COLO829 (cell line): ENCODE data around the gene EEIG1.

Experiments
- DNase-seq: peaks from one replicate; pipeline ENCODE4 v3.0.0; 2012; ENCODE audit warnings: low spot score

EEIG1 gene

DNA sequence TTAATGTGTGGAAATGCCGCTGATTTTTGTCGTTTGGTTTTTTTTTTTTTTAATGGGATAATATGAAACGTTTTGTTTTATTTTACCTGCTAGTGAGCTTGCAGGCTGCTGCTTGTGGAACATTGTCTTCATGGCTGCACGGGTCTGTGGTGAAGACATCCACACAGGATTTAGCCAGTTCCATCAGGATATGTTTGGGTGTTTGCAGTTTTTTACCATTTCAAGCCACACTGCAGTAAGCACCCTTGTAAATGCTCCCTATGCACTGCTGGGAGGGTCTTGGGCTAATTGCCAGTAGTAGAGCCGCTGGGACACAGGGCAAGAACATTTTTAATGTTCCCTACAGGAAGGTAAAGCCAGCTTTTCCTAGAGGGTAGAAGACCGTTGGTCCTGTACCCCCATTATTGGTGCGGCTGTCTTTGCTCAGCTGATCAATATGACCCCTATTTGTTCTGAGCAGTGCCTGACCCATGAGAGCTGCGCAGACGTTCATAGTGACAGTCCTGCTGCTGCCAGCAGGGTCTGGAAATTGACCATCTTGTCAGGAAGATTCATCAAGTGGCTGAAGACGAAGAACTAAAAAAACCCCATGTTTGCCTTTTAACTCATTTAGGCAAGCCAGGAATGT lies 20.5 kb upstream of the EEIG1 start:
- no peak for DNase-seq

DNA sequence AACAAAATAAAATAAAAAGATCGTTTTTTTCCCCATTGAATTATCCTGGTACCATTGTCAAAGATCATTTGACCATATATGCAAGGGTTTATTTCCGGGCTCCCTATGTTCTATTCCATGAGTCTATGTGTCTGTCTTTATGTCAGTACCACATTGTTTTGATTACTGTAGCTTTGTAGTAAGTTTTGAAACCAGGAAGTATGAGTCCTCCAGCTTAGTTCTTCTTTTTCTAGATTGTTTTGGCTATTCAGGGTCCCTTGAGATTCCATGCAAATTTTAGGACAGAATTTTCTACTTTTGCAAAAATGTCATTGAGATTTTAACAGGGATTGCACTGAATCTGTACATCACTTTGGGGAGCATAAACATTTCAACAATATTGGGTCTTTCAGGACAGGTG lies 18.7 kb upstream of the EEIG1 start:
- no peak for DNase-seq

- no peak for DNase-seq
Measured at GRCh38 chr9:127993721-127994120, 12.9 kb upstream of the EEIG1 start.

DNA sequence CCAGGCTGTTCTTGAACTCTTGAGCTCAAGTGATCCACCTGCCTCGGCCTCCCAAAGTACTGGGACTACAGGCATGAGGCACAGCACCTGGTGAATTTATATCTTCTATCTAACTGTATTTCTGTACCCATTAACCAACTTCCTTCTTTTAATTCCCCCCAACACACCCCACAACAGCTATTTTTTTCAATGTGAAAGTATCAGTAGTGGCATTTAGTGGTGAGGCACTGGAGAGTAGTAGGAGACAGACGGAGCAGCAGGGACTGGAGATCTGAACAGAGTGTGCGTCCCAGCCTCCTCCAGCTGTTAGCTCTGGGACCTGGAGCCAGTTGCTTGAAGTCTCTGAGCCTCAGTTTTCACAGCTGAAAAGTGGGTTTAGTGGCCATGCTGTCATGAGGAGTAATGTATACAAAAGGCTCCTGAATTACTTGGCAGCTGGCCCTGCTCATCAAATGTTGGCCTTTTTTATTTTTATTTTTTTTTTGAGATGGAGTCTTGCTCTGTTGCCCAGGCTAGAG lies 11.0 kb upstream of the EEIG1 start:
- no peak for DNase-seq

GRCh38 chr9:127991017-127991756 lies 10.4 kb upstream of the EEIG1 start:
- no peak for DNase-seq

DNA sequence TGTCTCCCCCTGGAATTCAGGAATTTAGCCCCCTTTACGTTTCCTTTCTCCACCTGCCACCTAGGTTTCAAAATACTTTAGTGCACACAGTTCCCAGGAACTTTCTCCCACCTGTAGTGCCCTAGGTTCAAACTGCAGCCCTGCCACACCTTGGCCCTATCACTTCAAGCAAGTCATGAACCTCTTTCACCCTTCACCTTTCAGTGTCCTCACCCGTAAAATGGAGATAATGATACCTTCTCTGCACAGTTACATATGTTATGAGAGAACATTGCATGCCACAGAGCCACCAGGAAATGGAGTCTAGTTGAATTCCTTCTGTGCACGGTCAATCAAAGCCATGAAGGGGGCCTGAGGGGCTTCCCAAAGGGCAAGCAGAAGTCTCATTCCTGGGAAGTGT lies 9.8 kb upstream of the EEIG1 start:
- no peak for DNase-seq

GRCh38 chr9:127989094-127989493 lies 8.3 kb upstream of the EEIG1 start:
- DNase-seq: no peak

DNA sequence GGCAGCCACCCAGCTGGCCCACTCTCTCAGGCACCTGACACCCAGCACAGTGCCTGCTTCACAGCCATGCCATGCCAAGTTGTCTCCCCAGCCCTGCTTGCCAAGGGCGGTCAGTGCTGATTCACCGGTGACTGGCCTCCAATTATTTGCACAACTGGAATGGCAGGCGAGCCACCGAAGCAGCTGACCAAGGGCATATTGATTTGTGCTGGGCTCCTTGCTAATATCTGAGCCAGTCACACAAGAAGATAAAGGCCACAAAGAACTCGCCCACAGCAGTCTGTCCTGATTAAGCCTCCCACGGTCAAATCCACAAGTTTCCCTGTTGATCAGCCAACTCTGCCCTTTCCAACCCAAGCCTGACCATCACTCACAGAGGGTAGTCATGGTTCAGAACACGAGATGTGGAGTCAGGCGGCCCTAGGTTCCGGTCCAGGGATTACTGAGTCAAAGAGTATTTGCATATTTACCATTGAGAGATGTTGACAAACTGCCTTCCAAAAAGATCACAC lies 6.4 kb upstream of the EEIG1 start:
- no peak for DNase-seq

DNA sequence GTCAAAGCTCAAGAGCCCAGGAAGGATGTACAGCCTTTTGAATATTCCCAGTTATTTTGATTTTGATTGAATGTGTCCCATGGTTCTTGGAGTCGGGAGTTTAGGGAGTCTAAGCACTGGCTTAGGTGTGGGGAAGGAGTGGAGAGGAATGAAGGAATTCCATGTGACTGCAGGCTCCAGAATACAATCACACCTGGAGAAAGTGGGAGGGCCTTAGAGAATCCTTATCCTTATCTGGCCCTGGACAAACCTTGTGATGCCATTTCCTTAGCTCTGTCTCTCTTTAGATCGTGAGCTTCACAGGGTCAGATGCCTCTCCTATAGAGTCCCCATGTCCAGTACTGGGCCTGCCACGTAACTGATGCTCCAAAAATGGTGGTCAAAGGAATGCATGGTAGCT lies 4.2 kb upstream of the EEIG1 start:
- DNase-seq: no peak

DNA sequence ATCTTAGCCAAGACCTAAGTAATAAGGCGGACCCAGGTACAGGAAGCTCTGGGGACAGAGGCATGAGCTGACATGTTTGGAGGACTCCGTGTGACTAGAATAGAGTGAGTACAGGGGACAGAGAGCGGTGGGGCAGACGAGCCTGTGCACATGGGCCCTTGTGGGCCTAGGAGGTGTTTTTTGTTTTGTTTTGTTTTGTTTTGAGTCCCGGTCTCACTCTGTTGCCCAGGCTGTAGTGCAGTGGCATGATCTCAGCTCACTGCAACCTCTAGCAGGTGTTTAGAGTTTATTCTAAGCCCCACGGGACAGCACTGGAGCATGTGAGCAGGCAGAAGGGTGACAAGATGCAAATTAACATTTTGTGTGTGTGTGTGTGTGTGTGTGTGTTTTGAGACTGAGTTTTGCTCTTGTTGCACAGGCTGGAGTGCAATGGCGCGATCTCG lies 3.1 kb upstream of the EEIG1 start:
- DNase-seq: no peak

DNA sequence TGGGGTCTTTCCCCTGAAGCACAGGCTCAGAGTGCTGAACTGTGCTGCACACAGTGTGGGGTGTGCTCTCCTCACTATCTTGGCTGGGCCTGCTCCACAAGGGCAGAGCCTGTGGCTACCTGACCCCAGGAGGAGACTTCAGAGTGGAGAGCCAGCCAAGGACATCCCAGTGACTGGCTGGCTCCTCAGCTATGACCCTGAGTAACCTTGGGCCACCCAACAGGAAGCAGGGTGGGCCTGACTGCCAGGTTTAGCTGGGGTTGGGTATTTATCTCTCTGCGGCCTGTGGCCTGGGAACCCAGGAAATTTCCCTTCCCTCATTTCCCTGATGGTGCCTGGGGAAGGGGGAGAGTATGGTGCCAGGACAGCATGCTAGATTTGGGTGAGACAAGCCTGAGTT lies 2.1 kb upstream of the EEIG1 start:
- no peak for DNase-seq

- no peak for DNase-seq
Measured at GRCh38 chr9:127981559-127982121, 851 bp upstream of the EEIG1 start.

GRCh38 chr9:127980060-127980705 lies 606 bp downstream of the EEIG1 start:
- DNase-seq: no peak

- DNase-seq: no peak
Measured at GRCh38 chr9:127979333-127980059, 1.3 kb downstream of the EEIG1 start.

GRCh38 chr9:127979015-127979332 lies 1.8 kb downstream of the EEIG1 start:
- DNase-seq: no peak

DNA sequence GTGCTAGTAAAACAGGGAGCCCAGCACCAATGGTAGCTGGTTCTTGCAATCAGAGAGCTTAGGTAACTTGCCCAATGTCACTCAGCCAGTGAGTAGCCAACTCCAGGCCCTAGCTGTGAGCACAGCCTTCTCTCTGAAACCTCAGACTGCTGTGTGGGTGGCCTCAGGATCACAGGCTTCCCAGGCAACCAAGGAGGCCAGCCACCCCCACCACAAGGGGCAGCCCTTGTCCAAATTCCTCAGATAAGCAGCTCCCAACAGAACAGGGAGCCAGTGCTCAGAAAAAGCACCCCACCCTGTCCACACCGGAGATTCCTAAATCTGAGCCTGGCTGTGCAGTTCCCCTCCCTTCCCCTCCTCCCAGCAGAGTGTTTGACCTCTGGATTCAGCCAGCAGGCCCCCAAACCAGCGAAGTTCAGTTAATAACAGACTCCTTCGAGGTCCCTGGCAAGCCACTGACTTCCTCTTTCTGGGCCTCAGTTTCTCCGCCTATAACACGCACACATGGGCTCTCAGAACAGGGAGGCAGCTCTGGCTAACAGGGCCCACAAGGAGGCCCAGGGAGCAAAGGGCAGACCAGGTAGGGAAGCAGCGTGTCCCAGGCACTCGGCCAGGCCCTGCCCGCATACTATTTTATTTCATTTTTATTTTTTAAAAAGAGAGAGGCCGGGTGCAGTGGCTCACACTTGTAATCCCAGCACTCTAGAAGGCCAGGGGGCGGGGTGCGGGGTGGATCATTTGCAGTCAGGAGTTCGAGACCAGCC lies 2.7 kb downstream of the EEIG1 start:
- DNase-seq: peak; percentile 40

- DNase-seq: no peak
Measured at GRCh38 chr9:127977009-127977883, 3.5 kb downstream of the EEIG1 start.

GRCh38 chr9:127976498-127976897 lies 4.3 kb downstream of the EEIG1 start:
- DNase-seq: no peak

GRCh38 chr9:127975376-127976315 lies 5.1 kb downstream of the EEIG1 start:
- DNase-seq: no peak
